Esophagus muscularis mucosa (tissue), 4 donors: Measurements from ENCODE around the gene C1QTNF9B. TPM values are rescaled to one million over a fixed set of nuclear protein-coding genes. Genes with fewer than 3 reads are reported as not detected.
"Not testable (repeated sequence)": the region's sequence is repeated elsewhere in the genome, so short reads cannot be mapped to it uniquely, and the experiment has no call there.

Experiments used
- DNase-seq: peaks from one replicate; pipeline ENCODE4 v3.0.0-alpha.2; 2017; ENCODE audit errors: extremely low spot score
- H3K27ac ChIP-seq, 4 donors: fragments of 200-600 bp; sonication (generic); replicated peaks in 1 of 4; 1 replicate in 3 of 4; 2 replicates in 1 of 4; pipeline ENCODE4 v1.5.1; 2016 to 2019; ENCODE audit warnings: mild to moderate bottlenecking in 1 of 4
- H3K27me3 ChIP-seq, 4 donors: fragments of 200-600 bp; sonication (generic); one replicate each; pipeline versions ENCODE4 v1.5.1 to v1.6.0; 2016 to 2019
- H3K36me3 ChIP-seq, 4 donors: fragments of 200-600 bp; sonication (generic); one replicate each; pipeline ENCODE4 v1.5.1; 2016 to 2019
- H3K4me1 ChIP-seq, 4 donors: fragments of 200-600 bp; sonication (generic); one replicate each; pipeline ENCODE4 v1.5.1; 2016 to 2019
- H3K4me3 ChIP-seq, 4 donors: fragments of 200-600 bp; sonication (generic); 1 replicate in 2 of 4; 2 replicates in 2 of 4; pipeline ENCODE4 v1.5.1; 2016 to 2019; ENCODE audit warnings: mild to moderate bottlenecking in 4 of 4, moderate library complexity in 1 of 4
- H3K9me3 ChIP-seq, 4 donors: fragments of 200-600 bp; sonication (generic); 1 replicate in 3 of 4; 2 replicates in 1 of 4; pipeline ENCODE4 v1.5.1; 2016 to 2019
- CTCF ChIP-seq, 3 experiments: fragments of 200-600 bp in 2 of 3; fragments of 450-650 bp in 1 of 3; sonication (generic) in 2 of 3; IDR thresholded peaks; one replicate each; pipeline ENCODE4 v1.5.1; 2017 to 2019; ENCODE audit warnings: antibody characterized with exemption in 3 of 3, mild to moderate bottlenecking in 2 of 3, moderate library complexity in 1 of 3
- EP300 ChIP-seq: sonication (generic); formaldehyde crosslinking; IDR thresholded peaks from one replicate; pipeline ENCODE4 v1.6.1; 2017; ENCODE audit warnings: antibody characterized with exemption
- POLR2A ChIP-seq: fragments of 450-650 bp; IDR thresholded peaks from one replicate; pipeline ENCODE4 v1.6.1; 2017; ENCODE audit warnings: antibody characterized with exemption, moderate library complexity, mild to moderate bottlenecking, low read depth
- POLR2AphosphoS5 ChIP-seq, 2 donors: sonication (generic); formaldehyde crosslinking; IDR thresholded peaks; one replicate each; pipeline ENCODE4 v1.6.1; 2017; ENCODE audit warnings: antibody characterized with exemption in 2 of 2
- WGBS: methylation state at CpG from one replicate; pipeline ENCODE4 v1.1.5; 2018; 5-methylcytosine and 5-hydroxymethylcytosine counted together
- intact Hi-C: fragments of 100-400 bp; cut with DNase I; formaldehyde crosslinking; loops from one replicate; pipeline ENCODE4 v1.15.1; 2023
- total RNA-seq, 4 donors: library from RNA; depleted of rRNA; stranded (reverse); fragments of >200 nt; gene quantifications; one replicate each; pipeline versions ENCODE4 v1.1.0 to v1.2.1, GENCODE V29; 2016

The C1QTNF9B gene
- total RNA-seq, 4 donors from 2014 or later, result 0.32 to 0.86 TPM; not detected in 2

- Histone ChIP-seq H3K4me3 (no peak overlapping the region), H3K4me1 (peaks cover 10 to 20% (median 16%) of the 10 kb centered on the region in 4 donors), H3K27me3 (peaks cover 0 to 33% (median 19%) of the 10 kb centered on the region in 4 donors), H3K36me3 (no peaks in the 10 kb centered on the region), H3K27ac (no peak overlapping the region), H3K9me3 (no peaks in the 10 kb centered on the region)
- 96% methylated on average over 4 of the region's 4 CpGs for WGBS
- TF ChIP-seq EP300 (no peak), POLR2AphosphoS5 (IDR thresholded peaks at IDR 0.05) (no peak), POLR2A (no peak), CTCF (IDR thresholded peaks at IDR 0.05) (no peak)
- DNase-seq, result no peak
- intact Hi-C loops, result no loop called here
Observed at GRCh38 chr13:23901365-23901764, 4.1 kb upstream of the C1QTNF9B start.

- intact Hi-C loops, result no loop called here
- peaks cover 0 to 33% (median 19%) of the 10 kb centered on the region in 4 donors for H3K27me3 ChIP-seq
- H3K4me1 ChIP-seq, result peaks cover 10 to 20% (median 16%) of the 10 kb centered on the region in 4 donors
- H3K27ac ChIP-seq, result no peak overlapping the region
- H3K4me3 ChIP-seq, result no peak overlapping the region
- WGBS, result 46% methylated on average over 4 of the region's 4 CpGs
- DNase-seq, result no peak
- TF ChIP-seq POLR2AphosphoS5 (IDR thresholded peaks at IDR 0.05), result no peak
- peak in 1 of 3 experiments; percentile 65 for TF ChIP-seq CTCF (IDR thresholded peaks at IDR 0.05)
- no peaks in the 10 kb centered on the region for H3K9me3 ChIP-seq
- no peaks in the 10 kb centered on the region for H3K36me3 ChIP-seq
Observed at GRCh38 chr13:23899555-23899954, 2.3 kb upstream of the C1QTNF9B start.

- Histone ChIP-seq H3K36me3 (no peaks in the 10 kb centered on the region), H3K9me3 (no peaks in the 10 kb centered on the region), H3K27me3 (peaks cover 0 to 20% (median 6%) of the 10 kb centered on the region in 4 donors), H3K4me3 (no peak overlapping the region), H3K27ac (no peak overlapping the region), H3K4me1 (peaks cover 3 to 12% (median 8%) of the 10 kb centered on the region in 4 donors)
- WGBS, result 40% methylated on average over 8 of the region's 8 CpGs
- peak in 1 of 2 donors; percentile 34 for TF ChIP-seq POLR2AphosphoS5 (IDR thresholded peaks at IDR 0.05)
- TF ChIP-seq CTCF (IDR thresholded peaks at IDR 0.05), result no peak
- DNase-seq, result no peak
- intact Hi-C loops, result no loop called here
Observed at GRCh38 chr13:23898101-23898500, 799 bp upstream of the C1QTNF9B start.

GRCh38 chr13:23894746-23895145, 2.6 kb downstream of the C1QTNF9B start:
- not testable (repeated sequence) for H3K27ac ChIP-seq, H3K9me3 ChIP-seq, H3K36me3 ChIP-seq, H3K27me3 ChIP-seq, H3K4me3 ChIP-seq, DNase-seq
- intact Hi-C loops, result loop anchor here (5.0 kb wide), 1 partner anchor 428 kb away; no protein-coding TSS in a partner anchor
- peaks cover 0 to 13% (median 8%) of the 10 kb centered on the region in 4 donors for H3K4me1 ChIP-seq
- 82% methylated on average over 11 of the region's 12 CpGs for WGBS

- H3K9me3 ChIP-seq, H3K27ac ChIP-seq, H3K36me3 ChIP-seq, DNase-seq, H3K27me3 ChIP-seq, H3K4me3 ChIP-seq: not testable (repeated sequence)
- no CpG with 5 or more reads among the region's 4 CpGs for WGBS
- intact Hi-C loops, result loop anchor here (5.0 kb wide), 1 partner anchor 429 kb away; no protein-coding TSS in a partner anchor
- H3K4me1 ChIP-seq, result peaks cover 0 to 16% (median 9%) of the 10 kb centered on the region in 4 donors
Observed at GRCh38 chr13:23893791-23894190, 3.5 kb downstream of the C1QTNF9B start.
